Gastrocnemius medialis (tissue), 4 donors: Measurements from ENCODE around the gene BORA. TPM values are rescaled to one million over a fixed set of nuclear protein-coding genes. Genes with fewer than 3 reads are reported as not detected.
A peak's percentile ranks its signal among the peaks of the same experiment; 100 is the strongest.

Source experiments
- ATAC-seq, 2 donors: fragments of 150-250 bp; one replicate each; pipeline ENCODE4 v1.9.1; 2016
- DNase-seq, 2 donors: peaks; one replicate each; pipeline ENCODE4 v3.0.0-alpha.2; 2019
- H3K27ac ChIP-seq, 4 donors: fragments of 200-600 bp; sonication (generic); 1 replicate in 1 of 4; 2 replicates in 3 of 4; pipeline ENCODE4 v1.5.1; 2016 to 2018; ENCODE audit warnings: mild to moderate bottlenecking in 2 of 4, moderate library complexity in 1 of 4
- H3K27me3 ChIP-seq, 3 donors: fragments of 200-600 bp; sonication (generic) in 2 of 3; 1 replicate in 1 of 3; 2 replicates in 2 of 3; pipeline versions ENCODE4 v1.5.1 to v1.6.0; 2016 to 2019; ENCODE audit warnings: mild to moderate bottlenecking in 1 of 3, moderate library complexity in 1 of 3
- H3K36me3 ChIP-seq, 2 donors: fragments of 200-600 bp; sonication (generic) in 1 of 2; one replicate each; pipeline ENCODE4 v1.5.1; 2017 to 2018
- H3K4me1 ChIP-seq, 2 donors: fragments of 200-600 bp; sonication (generic) in 1 of 2; one replicate each; pipeline ENCODE4 v1.5.1; 2016 to 2017; ENCODE audit warnings: mild to moderate bottlenecking in 2 of 2
- H3K4me3 ChIP-seq, 4 donors: fragments of 200-600 bp; sonication (generic) in 3 of 4; 1 replicate in 1 of 4; 2 replicates in 3 of 4; pipeline ENCODE4 v1.5.1; 2016 to 2019; ENCODE audit warnings: mild to moderate bottlenecking in 2 of 4
- H3K9me3 ChIP-seq, 3 donors: fragments of 200-600 bp; sonication (generic) in 2 of 3; 1 replicate in 1 of 3; 2 replicates in 2 of 3; pipeline ENCODE4 v1.5.1; 2016 to 2019
- CTCF ChIP-seq, 5 experiments: fragments of 450-650 bp in 3 of 5; fragments of 200-600 bp in 2 of 5; sonication (generic) in 2 of 5; IDR thresholded peaks in 4 of 5; conservative IDR thresholded peaks in 1 of 5; 1 replicate in 4 of 5; 2 replicates in 1 of 5; pipeline ENCODE4 v1.5.1; 2016 to 2019; ENCODE audit warnings: antibody characterized with exemption in 5 of 5, mild to moderate bottlenecking in 3 of 5, moderate library complexity in 3 of 5
- POLR2A ChIP-seq, 2 donors: fragments of 450-650 bp; IDR thresholded peaks; one replicate each; pipeline ENCODE4 v1.6.1; 2017; ENCODE audit warnings: antibody characterized with exemption in 2 of 2, mild to moderate bottlenecking in 2 of 2, moderate library complexity in 2 of 2
- in situ Hi-C, 4 donors: fragments of 200-750 bp; cut with MboI; loops; one replicate each; pipeline versions ENCODE4 v1.15.0 to v1.8.0; 2017; ENCODE audit warnings: low sequenced_read_pairs in 4 of 4
- intact Hi-C: fragments of 100-400 bp; cut with DNase I; formaldehyde crosslinking; loops from one replicate; pipeline ENCODE4 v1.15.1; 2023; ENCODE audit warnings: low total_unique reads
- total RNA-seq, 4 donors: library from RNA; depleted of rRNA; stranded (reverse); fragments of >200 nt; gene quantifications; one replicate each; pipeline versions ENCODE4 v1.1.0 to v1.2.3, GENCODE V29; 2016

BORA gene
- total RNA-seq, 4 donors from 2014 or later: 0.97 to 4.0 (median 1.4) TPM

GRCh38 chr13:72726726-72727416, 852 bp upstream of the BORA start:
- H3K27ac ChIP-seq: peak overlapping the region; percentile 71 to 81 (median 76)
- ATAC-seq (peak; percentile 21 to 40), DNase-seq (no peak)
- intact Hi-C loops: loop anchor here (1.0 kb wide), 1 partner anchor 55 kb away; the partner anchor contains the start of gene PIBF1
- H3K36me3 ChIP-seq: no peaks in the 10 kb centered on the region
- no peak for TF ChIP-seq CTCF (IDR thresholded peaks at IDR 0.05 in 4 of 5, conservative IDR thresholded peaks at IDR 0.05 in 1 of 5)
- no peak for TF ChIP-seq POLR2A (IDR thresholded peaks at IDR 0.05)
- no peaks in the 10 kb centered on the region for H3K27me3 ChIP-seq
- H3K4me1 ChIP-seq: peaks cover 8 to 18% of the 10 kb centered on the region in 2 donors
- in situ Hi-C loops: loop anchor here in 1 of 4 donors (5.0 kb wide), 1 partner anchor 55 kb away; the partner anchor contains the start of genes DIS3 and PIBF1
- peak overlapping the region; percentile 75 to 90 (median 82) for H3K4me3 ChIP-seq
- H3K9me3 ChIP-seq: no peaks in the 10 kb centered on the region

GRCh38 chr13:72728290-72728605, 525 bp downstream of the BORA start:
- ATAC-seq: peak in 1 of 2 donors; percentile 4
- Histone ChIP-seq H3K27me3 (no peaks in the 10 kb centered on the region), H3K4me3 (peak overlapping the region; percentile 75 to 90 (median 82)), H3K27ac (peak overlapping the region; percentile 70 to 81 (median 76)), H3K9me3 (no peaks in the 10 kb centered on the region), H3K36me3 (no peaks in the 10 kb centered on the region), H3K4me1 (peaks cover 8 to 18% of the 10 kb centered on the region in 2 donors)
- in situ Hi-C loops: loop anchor here in 1 of 4 donors (5.0 kb wide), 1 partner anchor 54 kb away; the partner anchor contains the start of genes DIS3 and PIBF1
- TF ChIP-seq CTCF (IDR thresholded peaks at IDR 0.05 in 4 of 5, conservative IDR thresholded peaks at IDR 0.05 in 1 of 5) (no peak), POLR2A (IDR thresholded peaks at IDR 0.05) (no peak)
- DNase-seq: no peak
- intact Hi-C loops: no loop called here

- Histone ChIP-seq H3K36me3 (no peaks in the 10 kb centered on the region), H3K9me3 (no peaks in the 10 kb centered on the region), H3K4me1 (no peaks in the 10 kb centered on the region), H3K27ac (no peak overlapping the region), H3K27me3 (no peaks in the 10 kb centered on the region), H3K4me3 (no peak overlapping the region)
- in situ Hi-C loops (no loop called here), intact Hi-C loops (no loop called here)
- DNase-seq (no peak), ATAC-seq (no peak)
- TF ChIP-seq CTCF (IDR thresholded peaks at IDR 0.05 in 4 of 5, conservative IDR thresholded peaks at IDR 0.05 in 1 of 5) (no peak), POLR2A (IDR thresholded peaks at IDR 0.05) (no peak)
These were observed 9.3 kb downstream of the BORA start for GRCh38 chr13:72737033-72737432.

- Histone ChIP-seq H3K27ac (no peak overlapping the region), H3K4me3 (no peak overlapping the region), H3K4me1 (no peaks in the 10 kb centered on the region), H3K9me3 (no peaks in the 10 kb centered on the region), H3K36me3 (peaks cover 0 to 11% of the 10 kb centered on the region in 2 donors), H3K27me3 (no peaks in the 10 kb centered on the region)
- ATAC-seq: no peak
- intact Hi-C loops: no loop called here
- in situ Hi-C loops: no loop called here
- TF ChIP-seq CTCF (IDR thresholded peaks at IDR 0.05 in 4 of 5, conservative IDR thresholded peaks at IDR 0.05 in 1 of 5): no peak
- no peak for TF ChIP-seq POLR2A (IDR thresholded peaks at IDR 0.05)
- DNase-seq: no peak
These were observed 12.3 kb downstream of the BORA start for GRCh38 chr13:72740015-72740414.
